VCaP (cell line): Measurements from ENCODE around the gene TCN1.
A peak's percentile ranks its signal among the peaks of the same experiment; 100 is the strongest.
"Not testable (repeated sequence)": the region's sequence is repeated elsewhere in the genome, so short reads cannot be mapped to it uniquely, and the experiment has no call there.

Source experiments
- H3K27ac ChIP-seq: fragments of 450-650 bp; 2 replicates; pipeline ENCODE4 v1.5.1; 2017
- CTCF ChIP-seq: fragments of 450-650 bp; conservative IDR thresholded peaks from 2 replicates; pipeline ENCODE4 v1.5.1; 2017; ENCODE audit warnings: mild to moderate bottlenecking, moderate library complexity

TCN1 gene

GRCh38 chr11:59854871-59855270 is 11.4 kb downstream of the TCN1 start:
- no peak overlapping the region for H3K27ac ChIP-seq

GRCh38 chr11:59851416-59851815 is 14.9 kb downstream of the TCN1 start:
- H3K27ac ChIP-seq: not testable (repeated sequence)

More at GRCh38 chr11:59854871-59855270, 11.4 kb downstream of the TCN1 start:
- no peak for TF ChIP-seq CTCF

GRCh38 chr11:59849551-59849950 is 16.7 kb downstream of the TCN1 start:
- peak overlapping the region; percentile 11; the same call in 1 of the 2 replicates for H3K27ac ChIP-seq

- H3K27ac ChIP-seq: peak overlapping the region; percentile 11; the same call in 1 of the 2 replicates
- TF ChIP-seq CTCF: no peak
These were observed 17.2 kb downstream of the TCN1 start for GRCh38 chr11:59849129-59849528.

- peak overlapping the region; percentile 11; the same call in 1 of the 2 replicates for H3K27ac ChIP-seq
These were observed 17.8 kb downstream of the TCN1 start for GRCh38 chr11:59848439-59848838.

GRCh38 chr11:59847626-59848025 is 18.7 kb downstream of the TCN1 start:
- no peak overlapping the region for H3K27ac ChIP-seq
- TF ChIP-seq CTCF: no peak

- no peak overlapping the region for H3K27ac ChIP-seq
- no peak for TF ChIP-seq CTCF
These were observed 19.7 kb downstream of the TCN1 start for GRCh38 chr11:59846556-59846955.

- H3K27ac ChIP-seq: no peak within 1 kb of the TSS
- no peak for TF ChIP-seq CTCF
These were observed 20.9 kb downstream of the TCN1 start, which contains the start of gene CBLIF for GRCh38 chr11:59845399-59845798. Gene CBLIF (minus strand): TSS chr11:59845499. CDS start chr11:59845453, 46 bp downstream.

GRCh38 chr11:59842316-59842715 is 24.0 kb downstream of the TCN1 start:
- H3K27ac ChIP-seq: no peak overlapping the region
- TF ChIP-seq CTCF: no peak
